MM.1S (cell line): Measurements from ENCODE around the gene YTHDF1.

Source experiments
- CTCF ChIP-seq: fragments of 300-600 bp; sonication (generic); IDR thresholded peaks from 2 replicates; pipeline ENCODE4 v1.5.1; 2016; ENCODE audit warnings: antibody characterized with exemption, low read length, mixed read lengths
- EZH2 ChIP-seq: fragments of 300-600 bp; sonication (generic); optimal IDR thresholded peaks from 2 replicates; pipeline ENCODE3; 2017; ENCODE audit warnings: low read depth, mild to moderate bottlenecking, antibody characterized with exemption, low read length, mixed read lengths

- TF ChIP-seq CTCF = no peak
- TF ChIP-seq EZH2 = no peak
Observed at GRCh38 chr20:63202021-63202420, 13.9 kb downstream of the YTHDF1 start.
